A673 (cell line): ENCODE measurements around the gene SPRY1. TPM values are rescaled to one million over a fixed set of nuclear protein-coding genes. Genes with fewer than 3 reads are reported as not detected.

Experiments
- BruUV-seq: library from RNA; stranded (reverse); fragments of 400-500 nt; replicated peaks from 2 replicates; lab custom pipeline; 2021; lab: Mats Ljungman, UMichigan
- CTCF ChIA-PET: fragments of 300-600 bp; sonication (Branson Sonifier 250); formaldehyde crosslinking; loops from one replicate; lab custom pipeline; 2022; ENCODE audit warnings: antibody characterized with exemption; lab: Charles Lee
- POLR2A ChIA-PET: fragments of 300-600 bp; sonication (Branson Sonifier 250); formaldehyde crosslinking; loops from one replicate; lab custom pipeline; 2022; ENCODE audit warnings: antibody characterized with exemption; ENCODE audit not compliant: low non-redundant PET; lab: Charles Lee
- DNase-seq: peaks from one replicate; pipeline ENCODE4 v3.0.0-alpha.2; 2015; ENCODE audit warnings: low spot score
- H3K27ac ChIP-seq: fragments of 200-600 bp; sonication (generic); 2 replicates; pipeline ENCODE4 v1.5.1; 2016; ENCODE audit warnings: mixed run types, low read depth, mild to moderate bottlenecking, mixed read lengths, antibody characterized with exemption, low read length; ENCODE audit not compliant: poor library complexity, severe bottlenecking
- H3K27me3 ChIP-seq: fragments of 200-600 bp; sonication (generic); replicated peaks from 2 replicates; pipeline ENCODE4 v1.6.1; 2017; ENCODE audit warnings: mixed run types, low read depth, mild to moderate bottlenecking, mixed read lengths, antibody characterized with exemption, low read length; ENCODE audit not compliant: insufficient read depth, poor library complexity
- H3K36me3 ChIP-seq: fragments of 200-600 bp; sonication (generic); 2 replicates; pipeline ENCODE4 v1.6.1; 2016; ENCODE audit warnings: mixed run types, mild to moderate bottlenecking, mixed read lengths, antibody characterized with exemption, low read length; ENCODE audit not compliant: insufficient read depth, poor library complexity, severe bottlenecking
- H3K4me1 ChIP-seq: fragments of 200-600 bp; sonication (generic); 2 replicates; pipeline ENCODE4 v1.6.1; 2017; ENCODE audit warnings: mixed run types, mild to moderate bottlenecking, mixed read lengths, antibody characterized with exemption, low read length; ENCODE audit not compliant: insufficient read depth, poor library complexity, severe bottlenecking
- H3K4me3 ChIP-seq: fragments of 200-600 bp; sonication (generic); 2 replicates; pipeline ENCODE4 v1.5.1; 2016; ENCODE audit warnings: low read depth, mixed run types, mild to moderate bottlenecking, mixed read lengths, low read length; ENCODE audit not compliant: poor library complexity, severe bottlenecking
- H3K9me3 ChIP-seq: fragments of 200-600 bp; sonication (generic); 2 replicates; pipeline ENCODE4 v1.6.1; 2016; ENCODE audit warnings: mixed run types, low read depth, mild to moderate bottlenecking, mixed read lengths, antibody characterized with exemption, low read length; ENCODE audit not compliant: poor library complexity, severe bottlenecking
- CTCF ChIP-seq: fragments of 300-800, 200-600 bp; sonication (generic); conservative IDR thresholded peaks from 2 replicates; pipeline ENCODE4 v1.5.1; 2017; ENCODE audit warnings: low read depth, mild to moderate bottlenecking, antibody characterized with exemption, low read length, moderate library complexity, mixed read lengths
- EZH2 ChIP-seq: fragments of 200-600 bp; sonication (generic); IDR thresholded peaks from 2 replicates; pipeline ENCODE4 v1.6.1; 2017; ENCODE audit warnings: borderline replicate concordance, low read depth, mild to moderate bottlenecking, mixed read lengths, antibody characterized with exemption, low read length; ENCODE audit not compliant: poor library complexity, severe bottlenecking
- intact Hi-C: fragments of 100-400 bp; cut with micrococcal nuclease; formaldehyde crosslinking; loops from one replicate; pipeline ENCODE4 v1.10.0; 2022; ENCODE audit not compliant: unreplicated experiment
- total RNA-seq: library from RNA; stranded (reverse); gene quantifications from 2 replicates; pipeline ENCODE4 v1.2.3, GENCODE V29; 2021

SPRY1 gene
- total RNA-seq, 1 experiment from 2014 or later = 6.0 TPM

- TF ChIP-seq CTCF (no peak), EZH2 (no peak)
- no peaks in the 10 kb centered on the region for H3K9me3 ChIP-seq
- H3K27ac ChIP-seq = peak overlapping the region; percentile 36
- peak; percentile 74 for DNase-seq
- CTCF ChIA-PET = interaction anchor here (0.5 kb wide), 1 partner anchor 205 kb away, joined by 3 read pairs; no protein-coding TSS in a partner anchor
- intact Hi-C loops = loop anchor here (2.0 to 10.0 kb wide), 7 partner anchors 110 to 867 kb away; no protein-coding TSS in a partner anchor
- no peaks in the 10 kb centered on the region for H3K27me3 ChIP-seq
- H3K36me3 ChIP-seq = no peaks in the 10 kb centered on the region
- H3K4me1 ChIP-seq = peaks cover 6% of the 10 kb centered on the region
- no TSS peak for BruUV-seq
- peak overlapping the region; percentile 76 for H3K4me3 ChIP-seq
- POLR2A ChIA-PET = no interaction called here
Measured at GRCh38 chr4:123397144-123398065, 810 bp downstream of the SPRY1 start.

GRCh38 chr4:123398066-123398852 lies 1.7 kb downstream of the SPRY1 start:
- CTCF ChIA-PET = interaction anchor here (0.5 to 0.7 kb wide), 2 partner anchors 251 to 275 kb away, joined by 3 to 4 read pairs; no protein-coding TSS in a partner anchor
- BruUV-seq = no TSS peak

More at GRCh38 chr4:123398066-123398852, 1.7 kb downstream of the SPRY1 start:
- Histone ChIP-seq H3K36me3 (peaks cover under 1% of the 10 kb centered on the region), H3K27me3 (no peaks in the 10 kb centered on the region), H3K27ac (peak overlapping the region; percentile 36), H3K4me1 (peaks cover 6% of the 10 kb centered on the region), H3K9me3 (no peaks in the 10 kb centered on the region), H3K4me3 (peak overlapping the region; percentile 76)
- TF ChIP-seq CTCF = peak; percentile 46; the same call in 1 of the 2 replicates
- no peak for TF ChIP-seq EZH2
- intact Hi-C loops = loop anchor here (2.0 to 10.0 kb wide), 6 partner anchors 109 to 867 kb away; no protein-coding TSS in a partner anchor
- peak; percentile 83 for DNase-seq
- POLR2A ChIA-PET = no interaction called here
